Stimulated activated CD8-positive, alpha-beta memory T cell treated with anti-CD3 and anti-CD28 coated beads, Interleukin-15, amount 100 ng/mL, for 4 hours (primary cell): ENCODE results near the gene SLCO2A1.

ENCODE experiments used
- DNase-seq, 2 donors: peaks; one replicate each; pipeline ENCODE4 v3.0.0-alpha.2; 2020; ENCODE audit warnings: low read depth in 2 of 2

SLCO2A1 gene

GRCh38 chr3:133999891-134000685 lies 29.6 kb downstream of the SLCO2A1 start:
- DNase-seq, result no peak

DNA sequence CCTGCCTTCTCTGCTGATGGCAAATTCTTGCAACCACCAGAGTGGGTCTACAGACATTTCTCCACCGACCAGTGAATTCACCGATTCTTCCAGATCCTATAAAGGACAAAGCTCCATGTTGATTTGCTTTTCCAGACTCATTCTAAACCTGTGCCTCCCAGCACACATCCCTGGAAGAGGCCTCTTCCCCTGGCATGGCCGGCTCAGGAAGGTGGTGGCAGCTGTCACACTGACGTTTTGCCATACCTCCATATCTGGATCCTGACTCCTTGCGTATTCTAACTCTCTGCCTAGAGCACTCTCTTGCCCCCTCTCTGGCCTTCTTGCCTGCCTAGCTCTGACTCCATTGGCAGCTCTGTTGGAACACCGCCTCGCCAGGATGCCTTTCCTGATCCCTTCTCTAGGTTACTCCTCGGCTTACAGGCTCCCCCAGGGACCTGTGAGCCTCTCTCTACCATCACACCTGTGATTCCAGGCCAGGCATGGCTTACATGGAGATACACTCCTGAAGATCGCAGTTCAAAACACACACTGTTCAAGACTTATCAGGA lies 31.0 kb downstream of the SLCO2A1 start:
- no peak for DNase-seq

GRCh38 chr3:133997871-133998635 lies 31.7 kb downstream of the SLCO2A1 start:
- DNase-seq, result no peak

- no peak for DNase-seq
Measured at GRCh38 chr3:133996996-133997395, 32.7 kb downstream of the SLCO2A1 start.

DNA sequence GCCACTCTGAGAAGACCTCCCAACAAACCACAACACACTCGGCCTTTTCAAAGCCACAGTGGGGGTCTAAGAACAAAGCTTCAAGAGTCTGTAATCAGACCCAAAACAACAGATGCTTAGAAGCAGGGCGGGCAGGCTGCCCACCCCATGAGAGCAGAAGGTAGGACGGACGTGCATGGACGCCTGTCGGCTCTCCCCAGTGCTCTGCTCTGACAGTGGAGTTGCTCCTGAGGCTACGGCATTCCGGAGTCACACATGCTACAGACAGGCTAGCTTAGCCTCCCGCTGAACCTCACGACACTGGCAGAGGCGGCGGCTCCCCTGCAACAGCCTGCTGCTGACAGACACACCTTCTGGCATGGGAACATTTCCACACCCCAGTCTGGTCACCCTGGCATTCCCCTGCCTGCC lies 33.5 kb downstream of the SLCO2A1 start:
- no peak for DNase-seq

DNA sequence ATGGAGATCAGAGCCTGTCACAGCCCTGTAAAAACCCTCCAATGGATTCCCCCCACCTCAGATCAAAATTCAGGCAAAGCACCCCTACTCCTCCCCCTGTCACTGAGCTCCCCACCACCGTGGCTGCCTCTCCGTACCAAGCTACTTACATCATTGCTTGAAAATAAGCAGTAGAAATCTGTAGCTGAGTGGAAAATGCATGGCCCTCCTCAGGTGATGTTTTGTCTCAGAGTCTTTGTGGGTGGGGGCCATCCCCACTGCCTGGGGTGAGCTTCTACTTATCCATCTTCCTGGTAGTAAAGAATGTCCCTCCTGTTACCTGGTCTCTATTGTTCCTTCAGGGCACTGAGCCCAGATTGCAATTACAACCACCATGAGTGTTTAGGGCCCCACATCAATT lies 34.5 kb downstream of the SLCO2A1 start:
- no peak for DNase-seq

DNA sequence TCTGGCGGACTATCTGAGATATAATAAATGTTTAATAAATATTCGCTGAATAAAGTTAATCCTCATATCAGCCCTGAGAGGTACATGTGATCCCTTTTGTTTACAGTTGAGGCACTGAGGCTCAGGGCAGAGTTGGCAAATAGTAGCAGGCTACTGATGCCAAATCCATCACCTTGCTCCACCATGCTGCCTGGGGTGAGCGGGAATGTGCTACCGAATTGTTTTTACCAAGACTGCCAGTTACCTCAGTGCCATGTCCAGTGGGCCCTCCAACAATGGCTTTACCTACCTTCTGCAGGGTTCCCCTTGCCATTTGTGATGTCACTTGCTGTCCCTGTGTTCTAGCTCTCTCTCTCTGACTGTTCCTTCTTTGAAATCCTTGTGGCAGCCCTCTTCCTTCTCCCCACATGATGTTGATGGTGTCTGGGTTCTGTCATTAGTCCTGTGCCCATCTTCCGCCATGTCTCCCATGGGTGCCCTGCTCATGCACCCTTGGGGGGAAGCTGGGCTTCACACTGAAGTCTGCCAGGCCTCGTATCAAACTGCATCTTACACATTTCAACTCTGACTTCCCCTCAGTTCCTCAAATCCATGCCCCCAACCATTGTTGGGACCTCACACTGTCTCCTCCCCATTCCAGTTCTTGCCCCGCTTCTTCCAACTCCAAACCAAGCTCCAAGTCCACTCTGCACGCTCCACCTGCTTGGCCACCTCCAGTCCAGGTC lies 35.4 kb downstream of the SLCO2A1 start:
- DNase-seq, result no peak

GRCh38 chr3:133992951-133993620 lies 36.6 kb downstream of the SLCO2A1 start:
- no peak for DNase-seq

DNA sequence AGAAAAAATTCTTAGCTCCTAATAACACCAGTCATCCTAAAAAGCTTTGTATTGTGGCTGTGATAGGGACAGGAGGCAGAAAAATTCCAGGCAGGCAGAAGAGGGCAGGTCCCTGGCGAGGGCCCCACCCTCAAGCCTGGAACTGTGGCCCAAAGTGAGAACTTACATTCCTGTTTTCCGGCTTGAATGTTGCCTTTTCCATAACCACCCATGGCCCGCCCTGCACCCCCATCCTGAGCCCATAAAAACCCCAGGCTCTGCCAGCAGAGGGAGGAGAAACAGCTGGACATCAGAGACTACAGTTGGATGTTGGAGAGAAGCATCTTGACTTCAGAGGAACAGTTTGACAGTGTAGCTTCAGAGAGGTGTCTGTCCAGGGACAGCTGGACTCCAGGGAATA lies 37.3 kb downstream of the SLCO2A1 start:
- DNase-seq, result no peak

DNA sequence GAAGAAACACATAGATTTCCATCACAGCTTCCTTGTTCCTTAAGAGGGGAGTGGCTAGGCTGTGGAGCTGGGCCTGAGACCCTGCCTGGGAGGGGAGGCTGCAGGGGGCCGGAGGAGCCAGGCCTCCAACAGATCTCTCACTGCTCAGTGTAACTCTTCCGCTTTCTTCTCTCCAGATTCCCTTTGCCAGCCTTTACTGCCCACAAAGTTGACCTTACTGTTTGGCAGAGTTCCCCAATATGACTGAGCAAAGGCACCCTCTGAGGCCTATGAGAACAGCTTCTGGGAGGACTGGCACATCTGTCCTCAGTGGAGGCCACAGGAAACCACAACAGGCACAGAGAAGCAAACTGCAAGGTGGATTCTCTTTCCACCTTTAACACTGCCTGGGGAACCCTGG lies 38.1 kb downstream of the SLCO2A1 start:
- DNase-seq, result no peak

DNA sequence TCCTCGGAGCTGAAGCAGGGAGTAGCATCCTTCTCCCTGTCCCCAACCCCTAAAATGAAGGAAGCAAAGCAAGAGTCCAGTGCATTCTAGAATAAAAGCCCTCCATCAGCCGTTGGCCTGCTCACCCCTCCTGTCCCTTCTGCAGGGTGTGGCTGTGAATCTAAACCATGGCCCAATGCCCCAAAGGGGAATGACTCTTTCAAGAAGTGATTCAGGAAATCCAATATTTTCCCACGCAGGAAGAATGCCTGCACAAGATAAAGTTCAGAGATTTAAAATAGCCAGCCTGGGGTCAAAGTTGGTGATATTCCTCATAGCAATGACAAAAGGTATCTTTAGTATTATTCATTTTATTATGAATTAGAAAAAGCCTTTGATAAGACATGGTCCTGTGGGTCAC lies 38.5 kb downstream of the SLCO2A1 start:
- no peak for DNase-seq

DNA sequence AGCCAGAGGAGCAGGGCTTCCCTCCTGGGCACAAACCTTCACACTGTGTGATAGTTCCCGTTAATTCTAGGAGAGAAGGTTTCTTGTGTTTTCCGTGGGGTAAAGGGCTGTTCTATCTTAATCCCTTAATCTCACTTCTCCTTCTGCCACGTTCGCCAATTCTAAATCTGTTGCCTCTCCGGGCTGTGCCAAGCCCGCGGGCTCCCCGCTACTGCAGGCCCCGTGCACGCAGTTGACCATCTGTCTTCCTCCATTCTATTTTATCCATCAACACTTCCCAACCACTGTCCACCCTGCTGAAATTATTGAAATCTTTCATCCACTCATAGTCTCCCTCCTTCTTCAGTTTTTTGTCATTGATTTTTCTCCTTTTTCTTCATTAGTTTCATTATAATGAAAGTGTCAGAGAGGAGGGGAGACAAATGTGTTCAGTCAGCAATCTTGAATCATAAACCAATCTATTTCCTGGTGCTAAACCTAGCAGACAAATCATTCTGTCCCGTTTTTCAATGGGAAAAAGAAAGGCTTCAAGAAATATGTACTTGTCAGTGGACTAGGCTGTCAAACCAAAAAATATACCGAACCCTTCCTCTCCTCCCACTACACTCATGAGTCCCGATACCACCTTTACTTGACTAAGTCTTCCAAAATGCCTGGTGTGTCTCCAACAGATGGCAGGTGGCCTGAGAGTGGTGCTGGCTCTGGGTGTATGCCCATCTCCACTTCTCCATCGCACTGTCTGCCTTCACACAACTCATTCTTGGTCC lies 39.6 kb downstream of the SLCO2A1 start:
- no peak for DNase-seq

DNA sequence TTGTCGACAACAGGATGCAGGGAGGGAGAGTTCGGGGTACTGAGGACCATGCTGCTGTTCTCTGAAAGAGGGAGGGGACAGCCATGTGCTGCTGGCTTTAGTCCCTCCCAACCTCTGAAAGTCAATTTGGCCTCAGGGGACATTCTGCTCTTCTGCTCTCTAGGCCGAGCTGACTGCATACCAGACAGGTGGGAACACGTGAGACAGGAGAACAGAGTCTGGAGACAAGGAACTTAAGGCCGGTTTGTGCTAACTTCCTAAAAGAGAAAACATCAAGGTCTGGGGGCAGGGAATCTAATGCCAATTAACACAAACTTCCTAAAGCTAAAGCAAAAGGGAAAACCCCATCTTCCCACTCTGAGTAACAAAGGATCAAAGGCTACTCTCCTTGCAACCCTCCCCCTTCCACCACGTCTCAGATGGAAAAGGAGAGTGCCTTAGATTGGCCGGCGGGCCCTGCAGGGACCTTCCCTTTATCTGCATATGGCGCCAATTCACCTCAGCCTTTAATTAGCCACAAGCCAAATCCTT lies 41.0 kb downstream of the SLCO2A1 start:
- no peak for DNase-seq

- no peak for DNase-seq
Measured at GRCh38 chr3:133987948-133988484, 41.7 kb downstream of the SLCO2A1 start.

GRCh38 chr3:133987136-133987535 lies 42.6 kb downstream of the SLCO2A1 start:
- DNase-seq, result no peak

- no peak for DNase-seq
Measured at GRCh38 chr3:133986311-133986710, 43.4 kb downstream of the SLCO2A1 start.

DNA sequence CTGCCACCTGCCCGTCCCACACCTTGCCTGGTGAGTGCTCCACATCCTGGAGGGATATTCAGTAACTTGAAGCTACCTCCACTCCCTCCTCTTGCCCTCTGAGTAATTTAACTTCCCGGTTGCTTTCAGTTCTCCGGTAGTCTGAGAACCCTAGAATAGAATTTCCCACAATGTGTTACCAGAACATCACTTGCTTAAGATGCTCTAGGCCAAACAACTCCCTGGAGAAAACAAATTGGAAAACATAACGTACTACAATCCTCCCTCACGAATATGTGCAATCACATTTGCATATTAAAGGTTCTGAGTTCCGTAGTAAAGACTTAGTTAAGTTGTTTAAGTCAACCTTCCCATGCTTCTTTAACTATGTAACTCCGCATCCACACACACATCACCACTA lies 44.8 kb downstream of the SLCO2A1 start:
- DNase-seq, result no peak

- DNase-seq, result no peak
Measured at GRCh38 chr3:133983576-133984560, 45.9 kb downstream of the SLCO2A1 start.

DNA sequence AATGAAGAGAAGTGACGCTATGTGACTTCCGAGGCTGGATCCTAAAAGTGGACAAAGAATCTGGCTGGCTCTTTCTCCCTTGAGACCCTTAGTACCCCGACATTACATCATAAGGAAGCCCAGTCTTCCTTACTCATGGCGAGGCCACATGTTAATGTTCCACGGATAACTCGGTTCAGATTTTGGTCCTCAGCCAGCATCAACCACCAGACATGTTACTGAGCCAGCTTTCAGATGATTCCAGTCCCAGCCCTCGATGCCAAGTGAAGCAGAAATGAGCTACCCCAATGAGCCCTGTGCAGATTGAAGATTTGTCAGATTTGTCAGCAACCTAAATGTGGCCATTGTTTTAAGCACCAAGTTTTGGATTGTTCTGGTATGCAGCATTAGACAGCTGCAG lies 46.6 kb downstream of the SLCO2A1 start:
- no peak for DNase-seq
